GM21447 (cell line): ENCODE measurements around the gene SRSF3.
"Not testable (repeated sequence)": the region's sequence is repeated elsewhere in the genome, so short reads cannot be mapped to it uniquely, and the experiment has no call there.

Experiments
- ATAC-seq: cut with Tn5 transposase; IDR thresholded peaks from one replicate; pipeline ENCODE4 v1.9.1; 2021; ENCODE audit not compliant: unreplicated experiment

The SRSF3 gene

DNA sequence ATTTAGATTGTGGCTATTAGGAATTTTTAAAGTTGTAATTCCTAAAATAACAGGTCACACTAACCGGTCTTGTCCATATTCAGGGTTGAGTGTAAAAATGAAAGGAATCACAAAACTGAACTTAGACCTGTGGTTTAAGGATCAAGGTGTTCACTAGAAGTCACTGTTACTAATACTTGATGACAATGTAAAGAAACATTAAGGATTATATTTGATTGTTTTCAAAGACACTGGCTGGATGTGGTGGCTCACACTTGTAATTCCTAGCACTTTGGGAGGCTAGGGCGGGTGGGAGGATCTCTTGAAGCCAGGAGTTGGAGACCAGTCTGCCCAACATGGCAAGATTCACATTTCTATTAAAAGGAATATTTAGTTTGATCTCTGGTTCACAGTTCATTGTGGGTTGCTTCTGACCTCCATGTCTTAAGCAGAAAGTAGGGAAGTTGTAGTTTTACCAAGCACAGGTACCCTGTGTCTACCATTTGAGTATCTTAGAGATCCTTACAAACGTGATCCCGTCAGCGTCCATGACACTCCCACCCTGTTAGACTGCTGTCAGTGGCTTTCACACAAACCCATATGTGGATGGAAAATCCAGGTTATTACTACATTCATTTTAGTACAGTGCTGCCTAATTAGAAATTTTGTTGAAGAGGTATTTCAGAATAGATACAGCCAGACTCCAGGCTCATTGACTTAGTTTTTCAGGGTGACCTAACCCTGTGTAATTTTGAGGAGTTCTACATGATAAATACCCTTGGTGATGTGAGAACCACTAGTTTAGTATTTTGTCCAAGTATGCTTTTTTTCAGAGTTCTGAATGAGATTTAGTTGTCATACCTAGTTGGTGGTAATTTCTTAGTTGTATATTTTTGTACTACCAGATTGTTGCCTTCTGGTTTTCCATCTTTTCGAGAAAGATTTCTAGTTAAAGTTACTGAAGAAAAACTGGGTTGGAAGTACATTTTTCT, 10.2 kb downstream of the SRSF3 start:
- no peak for ATAC-seq

DNA sequence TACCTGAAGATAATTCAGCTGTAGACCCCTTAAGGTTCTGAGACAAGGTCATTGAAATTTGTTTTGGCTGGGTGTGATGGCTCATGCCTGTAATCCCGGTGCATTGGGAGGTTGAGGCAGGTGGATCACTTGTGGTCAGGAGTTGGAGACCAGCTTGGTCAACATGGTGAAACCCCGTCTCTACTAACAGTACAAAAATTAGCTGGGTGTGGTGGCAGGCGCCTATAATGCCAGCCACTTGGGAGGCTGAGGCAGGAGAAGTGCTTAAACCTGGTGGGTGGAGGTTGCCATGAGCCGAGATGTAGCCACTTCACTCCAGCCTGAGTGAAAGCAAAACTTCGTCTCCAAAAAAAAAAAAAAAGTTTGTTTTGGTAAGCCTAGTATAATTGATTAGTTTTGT, 11.0 kb downstream of the SRSF3 start:
- ATAC-seq: no peak

DNA sequence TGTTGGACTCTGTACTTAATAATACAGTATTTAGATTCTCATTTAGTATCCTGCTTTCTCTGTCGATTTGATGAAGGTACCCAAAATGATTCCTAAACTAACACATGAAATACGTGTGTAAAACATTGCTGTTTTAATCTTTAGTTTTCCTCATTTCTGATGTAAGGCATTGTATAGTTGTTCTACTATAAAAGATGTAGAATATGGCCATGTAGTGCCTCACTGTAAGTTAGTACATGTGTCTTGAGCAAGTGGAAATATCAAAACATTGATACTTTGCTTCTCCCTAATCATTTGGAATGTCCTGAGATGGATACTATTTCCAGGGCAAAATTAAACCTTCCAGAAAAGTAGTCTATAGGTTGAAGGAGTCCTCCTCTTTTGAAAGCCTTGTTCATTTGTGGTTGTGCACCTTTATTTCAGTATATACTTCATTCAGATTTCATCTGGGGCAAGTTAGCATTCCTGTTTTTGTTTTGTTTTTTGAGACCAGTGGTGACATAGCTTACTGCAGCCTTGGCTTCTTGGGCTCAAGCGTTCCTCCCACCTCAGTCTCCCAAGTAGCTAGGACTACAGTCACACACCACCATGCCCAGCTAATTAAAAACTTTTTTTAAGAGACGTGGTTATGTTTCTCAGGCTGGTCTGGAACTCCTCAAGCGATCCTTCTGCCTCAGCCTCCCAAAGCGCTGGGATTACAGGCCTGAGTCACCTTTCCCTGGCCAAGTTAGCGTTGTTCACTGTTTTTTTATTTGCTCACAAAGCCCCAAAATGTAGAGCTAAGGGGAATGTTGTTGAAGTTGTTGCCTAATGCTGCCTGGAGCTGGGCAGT, 11.6 kb downstream of the SRSF3 start:
- no peak for ATAC-seq

DNA sequence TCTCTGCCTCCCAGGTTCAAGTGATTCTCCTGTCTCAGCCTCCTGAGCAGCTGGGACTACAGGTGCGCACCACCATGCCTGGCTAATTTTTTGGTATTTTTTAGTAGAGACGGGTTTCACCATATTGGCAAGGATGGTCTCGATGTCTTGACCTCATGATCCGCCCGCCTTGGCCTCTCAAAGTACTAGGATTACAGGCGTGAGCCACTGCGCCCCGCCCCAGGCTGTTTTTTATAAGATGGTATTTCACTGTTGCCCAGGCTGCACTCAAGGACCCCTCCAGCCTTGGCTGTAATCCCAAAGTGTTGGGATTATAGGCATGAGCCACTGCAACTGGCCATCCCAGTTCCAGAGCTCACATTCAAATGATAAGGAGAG, 13.1 kb downstream of the SRSF3 start:
- not testable (repeated sequence) for ATAC-seq

DNA sequence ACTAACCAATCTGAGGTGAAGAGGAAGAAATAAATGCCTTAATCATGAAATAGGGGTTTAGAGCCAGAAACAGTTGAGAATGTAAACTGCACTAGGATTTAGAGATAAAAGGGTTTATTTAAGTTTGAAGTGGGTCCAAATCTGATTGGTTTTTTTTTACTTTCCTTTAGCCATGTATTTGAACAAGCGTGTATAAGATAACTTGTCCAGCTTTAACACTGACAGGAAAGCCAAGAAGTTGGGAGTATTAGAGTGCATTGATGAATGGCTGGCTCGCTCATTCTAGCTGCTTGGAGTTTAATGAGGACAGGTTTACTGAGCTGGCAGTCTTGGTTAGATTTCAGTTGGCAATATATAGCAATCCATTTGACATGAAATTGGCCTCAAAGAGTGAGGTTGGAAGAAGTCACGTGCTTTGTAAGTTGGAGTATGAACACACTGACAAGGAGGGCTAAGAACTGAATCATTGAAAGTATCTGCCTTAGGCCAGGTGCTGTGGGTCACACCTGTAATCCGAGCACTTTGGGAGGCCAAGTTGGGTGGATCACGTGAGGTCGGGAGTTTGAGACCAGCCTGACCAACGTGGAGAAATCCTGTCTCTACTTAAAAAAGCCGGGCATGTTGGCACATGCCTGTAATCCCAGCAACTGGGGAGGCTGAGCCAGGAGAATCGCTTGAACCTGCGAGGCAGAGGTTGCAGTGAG, 13.7 kb downstream of the SRSF3 start:
- no peak for ATAC-seq

DNA sequence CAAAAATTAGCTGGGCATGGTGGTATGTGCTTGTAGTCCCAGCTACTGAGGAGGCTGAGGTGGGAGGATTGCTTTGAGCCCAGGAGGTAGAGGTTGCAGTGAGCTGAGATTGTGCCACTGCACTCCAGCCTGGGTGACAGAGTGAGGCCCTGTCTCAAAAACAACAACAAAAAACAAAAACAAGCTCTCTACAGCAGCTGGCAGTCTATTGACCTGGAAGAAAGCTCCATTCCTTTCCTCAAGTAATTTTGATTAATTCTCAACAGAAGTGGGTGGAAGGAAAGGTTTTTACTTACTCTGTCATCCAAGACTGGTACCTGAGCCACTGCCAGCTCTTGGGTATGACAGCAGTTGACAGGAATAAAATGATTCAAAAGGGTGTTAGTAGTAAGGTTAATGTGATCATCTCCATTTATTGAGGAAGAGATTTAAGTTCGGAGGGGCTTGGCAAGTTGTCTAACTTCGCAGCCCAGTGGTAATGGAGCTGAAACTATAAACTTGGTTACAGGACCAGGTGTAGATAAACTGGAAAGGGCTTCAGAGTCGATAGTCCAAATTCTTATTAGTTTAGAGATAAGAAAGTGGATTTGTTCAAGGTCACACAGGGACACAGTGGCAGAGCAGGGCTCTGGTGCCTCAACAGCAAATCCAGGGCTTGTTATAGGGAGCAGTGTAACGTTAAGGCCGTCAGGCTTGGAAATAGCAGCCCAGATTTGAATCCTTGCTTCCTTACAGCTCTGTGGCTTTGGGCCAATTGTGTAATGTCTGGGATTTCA, 14.8 kb downstream of the SRSF3 start:
- ATAC-seq: no peak

DNA sequence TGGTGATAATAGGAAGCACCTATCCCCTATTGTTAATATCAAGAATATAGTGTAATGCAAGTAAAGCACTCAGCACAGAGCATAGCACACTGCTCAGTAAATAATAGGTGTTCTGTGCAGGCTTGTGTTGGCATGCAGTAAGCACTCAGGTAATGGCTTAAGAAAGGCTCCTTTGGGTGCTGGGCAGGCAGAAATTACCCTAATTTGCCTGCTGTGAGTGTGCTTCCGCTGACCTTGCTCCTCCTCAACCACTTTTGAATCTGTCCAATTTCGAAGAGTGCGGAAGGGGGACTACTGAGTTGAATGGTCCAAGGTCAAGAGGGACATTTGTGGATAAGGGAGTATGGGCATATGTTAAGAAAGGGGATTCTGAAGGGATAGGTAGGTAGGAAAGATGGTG, 15.4 kb downstream of the SRSF3 start:
- ATAC-seq: no peak

DNA sequence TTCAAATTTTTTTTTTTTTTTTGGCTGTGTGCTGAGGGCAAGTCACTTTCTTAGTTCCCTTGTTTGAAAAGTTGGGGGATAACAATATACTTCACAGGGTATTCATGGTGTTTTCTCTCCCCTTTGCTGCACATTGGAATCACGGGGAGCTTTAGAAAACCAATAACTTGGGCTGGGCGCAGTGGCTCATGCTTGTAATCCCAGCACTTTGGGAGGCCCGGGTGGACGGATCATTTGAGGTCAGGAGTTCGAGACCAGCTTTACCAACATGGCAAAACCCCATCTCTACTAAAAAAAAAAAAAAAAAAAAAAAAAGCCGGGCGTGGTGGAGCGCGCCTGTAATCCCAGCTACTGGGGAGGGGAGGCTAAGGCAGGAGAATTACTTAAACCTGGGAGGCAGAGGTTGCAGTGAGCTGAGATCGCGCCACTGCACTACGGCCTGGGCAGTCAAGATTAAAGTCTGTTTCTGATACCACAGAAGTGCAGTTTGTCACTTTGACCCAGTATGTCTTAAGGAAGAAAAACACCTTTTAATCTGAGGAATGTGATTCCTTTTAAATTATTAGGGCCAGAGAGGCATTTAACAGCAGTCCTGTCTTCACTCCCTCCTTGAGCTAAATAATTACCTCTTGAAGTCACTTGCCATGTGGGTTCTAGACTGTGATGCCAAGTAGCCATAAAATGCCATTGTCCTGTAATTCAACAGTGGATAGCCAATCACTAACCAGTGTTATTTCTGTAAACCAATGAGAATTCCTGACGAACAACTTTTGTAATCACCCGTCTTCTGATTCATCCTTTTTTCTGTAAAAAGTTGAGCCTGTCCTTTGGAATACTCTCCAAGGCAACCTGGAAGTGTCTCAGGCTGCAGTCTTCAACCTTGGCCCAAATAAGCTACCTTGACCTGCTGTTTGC, 16.1 kb downstream of the SRSF3 start:
- ATAC-seq: no peak

DNA sequence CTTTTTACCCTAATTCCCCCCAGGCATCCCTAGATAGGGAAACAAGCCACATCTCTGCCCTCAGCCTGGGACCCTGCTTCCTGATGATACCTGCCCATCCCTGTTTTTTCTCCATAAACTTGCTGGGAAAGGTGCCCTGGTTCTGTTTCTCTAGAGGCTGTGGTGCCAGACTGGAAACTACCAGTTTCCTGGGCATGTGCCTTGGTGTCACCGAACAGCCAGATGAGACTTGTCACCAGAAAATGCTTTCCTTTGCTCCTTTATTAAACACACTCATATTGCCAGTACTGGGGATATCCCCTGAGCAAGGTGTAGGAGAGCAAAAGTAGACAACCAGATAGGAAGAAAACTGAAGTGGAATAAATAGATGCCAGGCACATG, 16.8 kb downstream of the SRSF3 start:
- no peak for ATAC-seq

DNA sequence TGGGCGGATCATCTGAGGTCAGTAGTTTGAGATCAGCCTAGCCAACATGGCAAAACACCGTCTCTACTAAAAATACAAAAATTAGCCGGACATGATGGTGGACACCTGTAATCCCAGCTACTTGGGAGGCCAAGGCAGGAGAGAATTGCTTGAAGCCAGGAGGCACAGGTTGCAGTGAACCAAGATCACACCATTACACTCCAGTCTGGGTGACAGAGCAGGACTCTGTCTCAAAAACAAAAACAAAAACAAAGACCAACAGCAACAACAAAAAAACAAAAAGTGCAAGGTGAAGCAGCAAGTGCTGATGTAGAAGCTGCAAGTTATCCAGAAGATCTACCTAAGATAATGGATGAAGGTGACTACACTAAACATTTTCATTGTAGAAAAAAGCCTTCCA, 17.5 kb downstream of the SRSF3 start:
- not testable (repeated sequence) for ATAC-seq

DNA sequence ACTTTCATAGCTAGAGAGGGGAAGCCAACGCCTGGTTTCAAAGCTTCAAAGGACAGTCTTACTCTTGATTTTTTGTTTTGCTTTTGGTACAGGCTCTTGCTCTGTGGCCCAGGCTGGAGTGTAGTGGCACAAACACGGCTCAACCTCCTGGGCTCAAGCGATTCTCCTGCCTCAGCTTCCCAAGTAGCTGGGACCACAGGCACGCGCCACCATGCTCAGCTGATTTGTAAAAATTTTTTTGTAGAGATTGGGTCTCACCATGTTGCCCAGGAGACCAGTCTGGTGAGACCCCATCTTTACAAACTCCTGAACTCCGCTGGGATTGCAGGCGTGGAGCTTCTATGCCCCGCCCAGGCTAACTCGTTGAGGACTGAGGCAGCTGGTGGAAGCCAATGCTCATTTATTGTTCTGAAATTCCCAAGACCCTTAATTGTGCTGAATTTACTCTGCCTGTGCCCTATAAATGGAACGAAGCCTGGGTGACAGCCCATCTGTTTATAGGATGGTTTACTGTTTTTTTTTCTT, 18.0 kb downstream of the SRSF3 start:
- ATAC-seq: no peak

DNA sequence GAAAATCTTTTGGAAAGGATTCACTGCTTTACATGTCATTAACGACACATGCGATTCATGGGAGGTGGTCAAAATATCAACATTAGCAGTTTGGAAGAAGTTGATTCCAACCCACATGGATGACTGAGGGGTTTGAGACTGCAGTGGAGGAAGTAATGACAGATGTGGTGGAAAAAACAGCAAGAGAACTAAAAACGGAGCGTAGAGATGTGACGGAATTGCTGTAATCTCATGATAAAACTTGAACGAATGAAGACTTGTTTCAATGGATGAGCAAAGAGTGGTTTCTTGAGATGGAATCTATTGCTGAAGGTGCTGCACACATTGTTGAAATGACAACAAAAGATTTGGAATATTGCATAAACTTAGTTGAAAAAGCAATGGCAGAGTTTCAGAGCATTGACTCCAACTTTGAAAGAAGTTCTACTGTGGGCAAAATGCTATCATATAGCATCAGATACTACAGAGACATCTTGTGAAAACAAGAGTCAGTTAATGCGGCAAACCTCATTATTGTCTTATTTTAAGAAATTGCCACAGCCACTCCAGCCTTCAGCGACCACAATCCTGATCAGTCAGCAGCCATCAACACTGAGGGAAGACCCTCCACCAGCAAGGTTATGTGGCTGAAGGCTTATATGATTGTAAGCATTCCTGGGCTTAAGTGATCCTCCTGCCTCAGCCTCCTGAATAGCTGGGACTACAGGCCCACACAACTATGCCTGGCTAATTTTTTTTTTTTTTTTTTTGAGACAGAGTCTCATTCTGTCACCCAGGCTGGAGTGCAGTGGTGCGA, 19.2 kb downstream of the SRSF3 start:
- no peak for ATAC-seq

DNA sequence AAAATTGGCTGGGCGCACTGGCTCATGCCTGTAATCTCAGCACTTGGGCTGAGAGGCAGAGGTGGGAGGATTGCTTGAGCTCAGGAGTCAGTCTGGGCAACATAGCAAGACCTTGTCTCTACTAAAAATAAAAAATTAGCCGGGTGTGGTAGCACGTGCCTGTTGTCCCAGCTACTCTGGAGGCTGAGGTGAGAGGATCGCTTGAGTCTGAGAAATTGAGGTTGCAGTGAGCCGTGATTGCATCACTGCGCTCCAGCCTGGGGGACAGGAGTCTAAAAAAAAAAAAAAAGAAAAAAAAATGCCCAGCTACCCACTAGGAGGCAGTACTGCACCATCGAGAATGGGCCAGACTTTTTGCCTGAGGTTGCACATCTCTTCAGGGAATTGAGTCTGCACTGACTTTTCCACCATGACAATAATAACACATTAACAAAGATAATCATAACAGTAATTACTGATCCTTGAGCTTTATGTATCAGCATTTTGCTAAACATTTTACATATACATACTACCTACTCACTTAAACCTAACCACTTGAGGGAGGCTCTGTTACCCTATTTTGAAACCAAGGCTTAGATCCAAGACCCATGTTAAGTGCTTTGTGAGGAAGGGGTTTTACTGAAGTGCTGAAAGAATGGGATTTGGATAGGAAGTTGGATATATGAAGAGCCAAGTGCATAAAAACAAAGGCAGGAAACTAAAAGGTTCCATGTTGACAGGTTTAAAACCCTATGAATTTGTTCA, 21.0 kb downstream of the SRSF3 start:
- no peak for ATAC-seq

DNA sequence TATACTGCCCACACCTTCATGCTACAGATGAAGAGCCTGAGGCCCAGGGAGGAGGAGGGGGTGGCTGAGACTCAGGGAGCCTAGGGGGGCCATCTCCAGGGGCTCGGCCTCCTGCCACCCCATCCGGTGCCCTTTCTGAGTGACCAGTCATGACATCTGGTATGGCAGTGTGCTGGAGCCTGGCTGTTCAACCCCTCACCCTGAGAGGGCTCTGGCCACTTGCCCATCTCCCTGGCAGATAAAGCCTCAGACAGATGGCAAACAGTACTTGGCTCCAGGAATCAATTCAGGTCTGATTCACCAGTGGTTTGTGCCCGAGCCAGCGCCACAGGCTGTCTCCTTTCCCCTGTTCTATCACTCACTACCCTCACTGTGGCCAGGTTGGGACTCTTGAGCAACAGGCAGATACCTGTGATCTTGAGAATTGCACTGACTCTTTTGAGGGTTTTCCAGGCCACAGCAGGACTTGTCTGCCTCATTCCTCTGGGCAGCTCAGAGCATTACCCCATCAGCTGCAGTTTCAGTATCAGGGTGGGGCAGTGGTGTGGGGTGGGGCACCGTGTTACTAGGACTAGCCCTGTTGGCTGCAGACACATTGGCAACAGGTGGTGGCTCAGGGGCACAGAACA, 22.8 kb downstream of the SRSF3 start:
- ATAC-seq: no peak

DNA sequence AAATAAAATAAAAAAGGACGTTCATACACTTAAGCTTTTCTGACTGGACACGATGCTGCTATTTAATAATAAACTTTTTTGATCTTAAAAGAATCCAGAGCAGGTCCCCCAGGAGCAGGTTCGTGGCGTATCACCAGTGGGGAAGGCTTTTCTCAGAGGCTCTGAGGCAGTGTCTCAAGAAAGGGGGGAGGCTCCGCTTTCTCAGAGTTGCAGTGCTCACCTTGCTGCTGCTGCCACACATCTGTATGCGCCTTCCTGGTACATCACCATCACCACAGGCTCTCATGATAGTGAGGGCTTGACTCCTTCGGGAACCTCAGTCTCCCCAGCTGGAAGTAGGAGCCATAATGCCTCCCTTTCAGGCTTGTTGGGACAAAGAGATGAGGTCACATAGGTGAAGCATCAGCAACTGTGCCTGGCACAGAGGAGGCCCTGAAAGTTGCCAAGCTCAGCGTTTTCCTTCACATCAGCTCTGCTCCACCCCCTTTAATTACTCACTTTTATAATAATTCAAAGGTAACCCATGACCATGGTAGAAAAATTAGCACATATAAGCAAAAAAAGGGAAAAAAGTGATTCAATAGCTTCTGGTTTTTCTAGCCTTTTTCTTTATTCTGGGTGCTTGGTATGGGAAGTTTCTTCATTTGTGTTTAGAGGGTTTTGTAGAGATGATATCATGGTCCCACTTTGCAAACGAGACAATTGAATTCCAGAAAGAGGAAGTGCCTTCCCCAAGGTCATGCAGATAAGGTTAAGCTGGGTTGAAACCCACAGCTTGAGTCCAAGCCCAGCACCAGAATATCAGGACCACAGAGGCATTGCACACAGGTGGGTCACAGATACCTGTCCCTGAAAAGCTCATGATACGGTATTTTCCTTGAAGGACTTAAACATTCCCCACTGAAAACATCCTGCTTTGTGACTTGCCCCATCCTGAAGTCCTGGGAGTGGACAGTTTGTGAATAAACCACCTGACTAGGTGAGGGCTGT, 24.5 kb downstream of the SRSF3 start:
- ATAC-seq: no peak

DNA sequence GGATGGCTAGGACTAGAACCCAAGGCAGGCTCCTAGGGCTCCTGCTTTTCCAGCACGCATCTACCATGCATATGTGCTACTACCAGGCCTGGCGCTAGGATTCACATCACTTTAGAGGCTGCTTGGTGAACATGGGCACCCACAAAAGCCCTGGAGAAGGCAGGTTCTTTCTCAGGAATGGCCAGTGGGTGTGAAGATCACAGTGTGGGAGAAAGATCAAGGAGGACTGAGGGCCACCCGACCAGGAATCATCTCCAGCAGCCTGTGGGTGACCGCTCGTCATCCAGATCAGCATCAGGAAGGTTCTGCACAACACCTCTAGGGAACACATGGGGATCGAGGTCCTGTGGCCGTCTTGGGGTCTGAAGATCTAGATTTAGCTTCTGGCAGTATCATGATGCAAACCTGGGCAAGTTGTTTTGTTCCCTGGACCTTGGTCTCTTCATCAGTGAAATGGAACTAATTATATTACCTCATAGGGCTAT, 27.3 kb downstream of the SRSF3 start:
- ATAC-seq: no peak
